HG03135 (cell line): ENCODE measurements around the gene ETV2.
A peak's percentile ranks its signal among the peaks of the same experiment; 100 is the strongest.
"Not testable (repeated sequence)": the region's sequence is repeated elsewhere in the genome, so short reads cannot be mapped to it uniquely, and the experiment has no call there.

Experiments
- ATAC-seq: cut with Tn5 transposase; IDR thresholded peaks from one replicate; pipeline ENCODE4 v1.9.1; 2021; ENCODE audit warnings: mild to moderate bottlenecking, moderate library complexity; ENCODE audit not compliant: unreplicated experiment

ETV2 gene

GRCh38 chr19:35628264-35628564 lies 13.3 kb upstream of the ETV2 start:
- no peak for ATAC-seq

DNA sequence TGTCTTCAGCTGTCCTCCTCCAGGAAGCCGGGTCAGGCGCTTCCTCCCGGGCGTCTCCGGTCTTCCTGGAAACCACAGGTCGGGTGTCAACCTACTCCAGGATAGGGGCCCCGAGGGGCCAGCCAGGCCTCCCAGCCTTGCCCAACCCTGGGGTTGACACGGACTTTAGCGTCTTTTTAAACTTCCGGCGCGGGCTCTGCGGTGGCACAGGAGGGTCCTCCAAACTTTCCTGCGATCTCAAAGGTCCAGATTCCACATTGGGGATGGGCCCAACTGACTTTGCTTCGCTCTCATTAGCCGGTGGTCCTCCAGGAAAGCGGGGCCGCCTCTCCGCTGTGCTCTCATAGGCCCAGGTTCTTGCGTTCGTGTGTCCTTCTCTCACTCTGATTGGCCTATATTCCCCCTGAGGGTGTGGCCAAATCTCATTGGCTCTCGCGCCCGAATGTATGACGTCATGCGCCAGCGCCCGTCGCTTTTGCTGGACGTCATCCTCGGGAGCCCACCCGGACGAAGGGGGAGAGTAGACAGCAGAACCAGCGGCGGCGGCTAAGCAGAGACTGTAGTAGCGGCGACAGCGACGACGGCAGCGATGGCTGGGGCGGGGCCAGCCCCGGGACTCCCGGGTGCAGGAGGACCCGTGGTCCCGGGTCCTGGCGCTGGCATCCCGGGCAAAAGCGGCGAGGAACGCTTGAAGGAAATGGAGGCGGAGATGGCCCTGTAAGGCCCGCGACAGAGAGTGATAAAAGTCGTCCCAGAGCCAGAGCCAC lies 12.8 kb upstream of the ETV2 start, which contains the start of gene RBM42:
Gene RBM42 (plus strand): TSS at position 472 of the 767 bp plus-strand sequence. CDS start 118 bp downstream, at position 590.
- ATAC-seq: peak; percentile 96

DNA sequence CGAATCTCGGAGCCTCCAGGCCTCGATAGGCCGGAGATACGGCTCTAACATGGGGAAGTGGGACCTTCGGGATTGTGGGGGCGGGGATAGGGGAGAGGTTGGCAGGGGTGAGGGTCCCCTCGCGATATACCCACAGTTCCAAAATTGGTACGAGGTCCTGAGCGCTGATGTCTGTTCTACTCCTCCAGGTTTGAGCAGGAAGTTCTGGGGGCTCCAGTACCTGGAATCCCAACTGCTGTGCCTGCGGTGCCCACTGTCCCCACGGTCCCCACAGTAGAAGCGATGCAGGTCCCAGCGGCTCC lies 12.3 kb upstream of the ETV2 start:
- ATAC-seq: no peak

GRCh38 chr19:35633727-35634440 lies 7.7 kb upstream of the ETV2 start:
- ATAC-seq: no peak

DNA sequence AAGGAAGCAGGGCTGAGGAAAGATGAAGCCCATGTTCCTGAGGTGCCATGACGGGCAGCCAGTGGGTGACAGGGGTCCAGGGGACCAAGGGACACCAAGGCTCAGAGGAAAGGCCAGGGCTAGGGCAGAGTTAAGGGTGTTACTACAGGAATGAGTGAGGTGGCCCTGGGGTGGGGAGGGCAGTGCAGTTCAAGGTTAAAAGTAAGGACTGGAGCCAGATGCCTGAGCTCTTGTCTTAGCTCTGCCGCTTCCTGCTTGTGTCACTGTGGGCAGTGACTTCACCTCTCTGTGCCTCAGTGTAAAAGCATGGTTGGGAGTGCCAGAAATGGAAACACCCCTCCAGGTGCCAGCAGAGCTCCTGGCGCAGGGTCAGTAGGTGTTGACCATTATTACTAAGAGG lies 4.9 kb upstream of the ETV2 start:
- no peak for ATAC-seq

- ATAC-seq: no peak
These were observed 4.4 kb upstream of the ETV2 start for GRCh38 chr19:35637165-35637564.

DNA sequence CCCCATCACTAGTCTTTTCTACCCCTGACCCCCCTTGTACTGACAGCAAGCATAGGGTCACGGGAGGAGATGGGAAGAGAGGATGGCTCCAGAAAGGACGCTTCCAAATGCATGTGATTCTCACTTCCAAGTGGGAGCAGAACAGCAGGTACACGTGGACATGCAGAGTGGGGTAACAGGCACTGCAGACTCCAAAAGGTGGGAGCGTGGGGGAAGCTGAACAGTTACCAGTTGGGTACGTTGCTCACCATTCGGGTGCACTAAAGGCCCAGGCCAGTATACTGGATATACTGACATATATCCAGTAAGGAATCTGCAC lies 2.3 kb upstream of the ETV2 start:
- ATAC-seq: no peak

DNA sequence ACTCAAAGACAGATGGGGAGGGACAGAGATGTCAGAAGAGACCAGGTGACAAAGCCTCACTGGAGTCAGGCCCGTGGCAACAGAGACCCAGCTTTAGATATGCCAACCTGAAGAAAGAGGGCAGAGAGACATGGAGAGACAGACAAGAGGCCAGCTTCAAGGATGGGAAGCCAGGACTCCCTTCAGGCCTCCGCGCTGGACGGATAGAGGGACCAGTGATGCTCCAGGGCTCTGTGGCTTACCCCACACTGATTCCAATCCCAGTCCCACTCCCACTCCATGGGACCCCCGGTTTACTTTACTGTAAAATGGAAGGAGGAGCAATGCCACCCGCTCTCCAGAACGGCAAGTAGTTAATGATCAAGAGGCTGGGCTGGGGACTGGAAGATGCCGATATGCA lies 1.7 kb upstream of the ETV2 start:
- ATAC-seq: no peak

GRCh38 chr19:35642312-35642711 lies 767 bp downstream of the ETV2 start:
- ATAC-seq: no peak

DNA sequence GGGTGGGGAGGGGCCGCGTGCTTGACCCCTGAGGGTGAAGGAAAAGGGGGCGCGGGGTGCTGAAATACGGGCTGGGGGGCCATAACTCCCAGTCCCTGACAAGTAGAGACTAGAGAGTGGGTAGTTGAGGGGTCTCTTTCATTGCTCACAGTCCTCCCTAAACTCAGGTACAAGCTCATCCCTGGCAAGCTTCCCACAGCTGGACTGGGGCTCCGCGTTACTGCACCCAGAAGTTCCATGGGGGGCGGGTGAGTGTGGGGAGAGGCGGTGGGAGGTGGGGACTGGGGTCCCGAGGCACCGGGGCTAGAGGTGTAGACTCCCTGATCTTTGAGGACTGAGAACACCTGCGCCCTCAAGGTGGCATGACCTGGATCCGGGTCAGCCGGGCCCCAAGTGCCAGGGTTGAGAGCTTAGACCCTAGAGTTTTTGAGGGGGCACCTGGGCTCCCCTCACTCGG lies 1.3 kb downstream of the ETV2 start:
- ATAC-seq: no peak

- peak; percentile 35 for ATAC-seq
These were observed 2.0 kb downstream of the ETV2 start for GRCh38 chr19:35643255-35644205.

GRCh38 chr19:35644206-35644986 lies 2.9 kb downstream of the ETV2 start:
- peak; percentile 59 for ATAC-seq

- ATAC-seq: no peak
These were observed 3.6 kb downstream of the ETV2 start for GRCh38 chr19:35644987-35645679.

DNA sequence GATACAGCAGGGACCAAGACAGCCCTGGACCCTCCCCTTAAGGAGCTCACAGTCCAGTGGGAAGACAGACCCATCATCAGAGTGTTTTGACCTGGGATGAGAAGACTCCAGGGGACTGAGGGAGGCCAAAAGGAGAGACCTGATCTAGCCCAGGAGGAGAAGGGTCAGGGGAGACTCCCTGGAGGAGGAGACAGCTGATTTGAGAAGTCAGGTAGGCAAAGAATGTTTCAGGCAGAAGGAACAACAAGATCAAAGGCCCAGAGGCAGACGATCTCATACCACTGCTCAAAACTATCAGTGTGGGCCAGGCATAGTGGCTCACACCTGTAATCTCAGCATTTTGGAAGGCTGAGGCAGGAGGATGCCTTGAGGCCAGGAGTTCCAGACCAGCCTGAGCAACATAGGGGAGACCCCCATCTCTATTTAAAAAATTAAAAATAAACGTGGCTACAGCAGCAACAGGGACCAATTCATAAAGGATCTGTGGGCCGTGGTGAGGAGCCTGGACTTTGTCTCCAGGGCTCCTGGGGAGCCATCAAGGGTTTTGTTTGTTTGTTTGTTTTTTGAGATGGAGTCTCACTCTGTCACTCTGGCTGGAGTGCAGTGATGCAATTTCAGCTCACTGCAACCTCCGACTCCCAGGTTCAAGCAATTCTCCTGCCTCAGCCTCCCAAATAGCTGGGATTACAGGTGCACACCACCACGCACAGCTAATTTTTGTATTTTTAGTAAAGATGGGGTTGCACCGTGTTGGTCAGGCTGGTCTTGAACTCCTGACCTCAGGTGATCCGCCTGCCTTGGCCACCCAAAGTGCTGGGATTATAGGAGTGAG lies 4.4 kb downstream of the ETV2 start:
- ATAC-seq: no peak

- ATAC-seq: peak; percentile 64
These were observed 6.7 kb downstream of the ETV2 start, which contains the start of gene COX6B1 for GRCh38 chr19:35648017-35648961. Gene COX6B1, plus strand, starts transcription at chr19:35648323. Its CDS starts 2,921 bp downstream, at chr19:35651244.

DNA sequence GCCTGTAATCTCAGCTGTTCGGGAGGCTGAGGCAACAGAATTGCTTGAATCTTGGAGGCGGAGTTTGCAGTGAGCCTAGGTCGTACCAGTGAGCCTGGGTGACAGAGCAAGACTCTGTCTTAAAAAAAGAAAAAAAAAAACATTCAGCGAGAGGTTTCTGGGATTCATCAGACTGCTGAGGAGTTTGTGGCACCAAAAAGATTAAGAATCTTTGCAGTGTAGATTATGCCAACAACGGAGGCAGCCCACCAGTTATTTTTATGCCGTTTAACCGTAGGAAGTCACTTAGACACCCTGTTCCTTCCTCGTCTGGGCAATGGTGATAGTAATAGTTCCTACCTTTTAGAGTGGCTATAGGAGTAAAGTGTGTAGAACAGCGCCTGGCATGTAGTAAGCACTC lies 9.0 kb downstream of the ETV2 start:
- no peak for ATAC-seq

- not testable (repeated sequence) for ATAC-seq
These were observed 13.3 kb downstream of the ETV2 start for GRCh38 chr19:35654828-35655227.

- no peak for ATAC-seq
These were observed 14.1 kb downstream of the ETV2 start for GRCh38 chr19:35655600-35655999.
